Measurements from ENCODE around the gene CAP2. TPM values are rescaled to one million over a fixed set of nuclear protein-coding genes. Genes with fewer than 3 reads are reported as not detected.
"Not testable (repeated sequence)": the region's sequence is repeated elsewhere in the genome, so short reads cannot be mapped to it uniquely, and the experiment has no call there.

CAP2 gene
- total RNA-seq, 4 donors from 2014 or later: 28.5 to 66.5 (median 59.0) TPM

- H3K4me1 ChIP-seq: peaks cover 3 to 47% (median 11%) of the 10 kb centered on the region in 3 donors
- 93 to 100% methylated on average over 2 of the region's 2 CpGs for WGBS, 2 donors (ENCODE audit: low coverage in 1 of 2)
- peaks cover 0 to 15% of the 10 kb centered on the region in 2 donors for H3K36me3 ChIP-seq
- H3K27me3 ChIP-seq: no peaks in the 10 kb centered on the region
- H3K9me3 ChIP-seq: no peaks in the 10 kb centered on the region
- no peak for TF ChIP-seq POLR2AphosphoS5 (IDR thresholded peaks at IDR 0.05)
- no peak for TF ChIP-seq CTCF (IDR thresholded peaks at IDR 0.05)
- TF ChIP-seq POLR2A (IDR thresholded peaks at IDR 0.05): no peak
- TF ChIP-seq EP300 (IDR thresholded peaks at IDR 0.05): no peak
- no peak overlapping the region for H3K27ac ChIP-seq
- no peak for ATAC-seq
- H3K4me3 ChIP-seq: no peak overlapping the region
These were observed 27.0 kb downstream of the CAP2 start for GRCh38 chr6:17420368-17420767.

GRCh38 chr6:17421406-17421805 lies 28.0 kb downstream of the CAP2 start:
- Histone ChIP-seq H3K36me3 (peaks cover 0 to 20% of the 10 kb centered on the region in 2 donors), H3K4me3 (no peak overlapping the region), H3K27ac (no peak overlapping the region), H3K27me3 (no peaks in the 10 kb centered on the region), H3K9me3 (no peaks in the 10 kb centered on the region), H3K4me1 (peaks cover 3 to 39% (median 11%) of the 10 kb centered on the region in 3 donors)
- TF ChIP-seq CTCF (IDR thresholded peaks at IDR 0.05): no peak
- TF ChIP-seq POLR2AphosphoS5 (IDR thresholded peaks at IDR 0.05): no peak
- TF ChIP-seq EP300 (IDR thresholded peaks at IDR 0.05): no peak
- no peak for TF ChIP-seq POLR2A (IDR thresholded peaks at IDR 0.05)
- no peak for ATAC-seq
- WGBS, 2 donors (ENCODE audit: low coverage in 1 of 2): 91 to 94% methylated on average over 2 to 7 of the region's 7 CpGs

GRCh38 chr6:17423026-17423425 lies 29.6 kb downstream of the CAP2 start:
- Histone ChIP-seq H3K27ac (peak overlapping the region in 1 of 4 donors; percentile 45), H3K4me1 (peaks cover 3 to 23% (median 5%) of the 10 kb centered on the region in 3 donors), H3K27me3 (no peaks in the 10 kb centered on the region), H3K9me3 (no peaks in the 10 kb centered on the region), H3K36me3 (peaks cover 0 to 33% of the 10 kb centered on the region in 2 donors), H3K4me3 (no peak overlapping the region)
- no peak for ATAC-seq
- WGBS, 2 donors (ENCODE audit: low coverage in 1 of 2): 54 to 77% methylated on average over 4 of the region's 4 CpGs
- TF ChIP-seq CTCF (IDR thresholded peaks at IDR 0.05) (no peak), POLR2AphosphoS5 (IDR thresholded peaks at IDR 0.05) (no peak), EP300 (IDR thresholded peaks at IDR 0.05) (no peak), POLR2A (IDR thresholded peaks at IDR 0.05) (no peak)

GRCh38 chr6:17427062-17427461 lies 33.7 kb downstream of the CAP2 start:
- peaks cover 0 to 23% (median 0%) of the 10 kb centered on the region in 3 donors for H3K4me1 ChIP-seq
- no peaks in the 10 kb centered on the region for H3K27me3 ChIP-seq
- peaks cover 0 to 26% of the 10 kb centered on the region in 2 donors for H3K36me3 ChIP-seq
- TF ChIP-seq CTCF (IDR thresholded peaks at IDR 0.05) (no peak), EP300 (IDR thresholded peaks at IDR 0.05) (no peak), POLR2AphosphoS5 (IDR thresholded peaks at IDR 0.05) (no peak), POLR2A (IDR thresholded peaks at IDR 0.05) (no peak)
- H3K27ac ChIP-seq: no peak overlapping the region
- ATAC-seq: no peak
- H3K4me3 ChIP-seq: no peak overlapping the region
- no peaks in the 10 kb centered on the region for H3K9me3 ChIP-seq
- WGBS, 2 donors (ENCODE audit: low coverage in 1 of 2): 94 to 95% methylated on average over 4 to 6 of the region's 6 CpGs

- no peak for ATAC-seq
- TF ChIP-seq POLR2AphosphoS5 (IDR thresholded peaks at IDR 0.05) (no peak), CTCF (IDR thresholded peaks at IDR 0.05) (no peak), EP300 (IDR thresholded peaks at IDR 0.05) (no peak), POLR2A (IDR thresholded peaks at IDR 0.05) (no peak)
- Histone ChIP-seq H3K4me3 (no peak overlapping the region), H3K9me3 (no peaks in the 10 kb centered on the region), H3K27ac (no peak overlapping the region), H3K4me1 (peaks cover 0 to 28% (median 0%) of the 10 kb centered on the region in 3 donors), H3K27me3 (no peaks in the 10 kb centered on the region), H3K36me3 (peaks cover 0 to 26% of the 10 kb centered on the region in 2 donors)
- WGBS, 2 donors (ENCODE audit: low coverage in 1 of 2): 77 to 100% methylated on average over 2 of the region's 2 CpGs
These were observed 34.2 kb downstream of the CAP2 start for GRCh38 chr6:17427617-17428016.

GRCh38 chr6:17428595-17429120 lies 35.3 kb downstream of the CAP2 start:
- Histone ChIP-seq H3K27ac (peak overlapping the region in 2 of 4 donors; percentile 54), H3K4me1 (peaks cover 0 to 22% (median 0%) of the 10 kb centered on the region in 3 donors), H3K36me3 (peaks cover 0 to 26% of the 10 kb centered on the region in 2 donors)
- not testable (repeated sequence) for H3K4me3 ChIP-seq, H3K27me3 ChIP-seq, H3K9me3 ChIP-seq, ATAC-seq
- 66 to 84% methylated on average over 3 of the region's 5 CpGs for WGBS, 2 donors (ENCODE audit: low coverage in 1 of 2)
